Activated CD4-positive, alpha-beta T cell treated with anti-CD3 and anti-CD28 coated beads for 48 hours (primary cell): ENCODE data around the gene MARCHF10.
"Not testable (repeated sequence)": the region's sequence is repeated elsewhere in the genome, so short reads cannot be mapped to it uniquely, and the experiment has no call there.

ENCODE experiments used
- DNase-seq: peaks from one replicate; pipeline ENCODE4 v3.0.0-alpha.2; 2020

The MARCHF10 gene, protein sequence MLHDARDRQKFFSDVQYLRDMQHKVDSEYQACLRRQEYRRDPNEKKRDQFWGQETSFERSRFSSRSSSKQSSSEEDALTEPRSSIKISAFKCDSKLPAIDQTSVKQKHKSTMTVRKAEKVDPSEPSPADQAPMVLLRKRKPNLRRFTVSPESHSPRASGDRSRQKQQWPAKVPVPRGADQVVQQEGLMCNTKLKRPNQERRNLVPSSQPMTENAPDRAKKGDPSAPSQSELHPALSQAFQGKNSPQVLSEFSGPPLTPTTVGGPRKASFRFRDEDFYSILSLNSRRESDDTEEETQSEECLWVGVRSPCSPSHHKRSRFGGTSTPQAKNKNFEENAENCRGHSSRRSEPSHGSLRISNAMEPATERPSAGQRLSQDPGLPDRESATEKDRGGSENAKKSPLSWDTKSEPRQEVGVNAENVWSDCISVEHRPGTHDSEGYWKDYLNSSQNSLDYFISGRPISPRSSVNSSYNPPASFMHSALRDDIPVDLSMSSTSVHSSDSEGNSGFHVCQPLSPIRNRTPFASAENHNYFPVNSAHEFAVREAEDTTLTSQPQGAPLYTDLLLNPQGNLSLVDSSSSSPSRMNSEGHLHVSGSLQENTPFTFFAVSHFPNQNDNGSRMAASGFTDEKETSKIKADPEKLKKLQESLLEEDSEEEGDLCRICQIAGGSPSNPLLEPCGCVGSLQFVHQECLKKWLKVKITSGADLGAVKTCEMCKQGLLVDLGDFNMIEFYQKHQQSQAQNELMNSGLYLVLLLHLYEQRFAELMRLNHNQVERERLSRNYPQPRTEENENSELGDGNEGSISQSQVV

DNA sequence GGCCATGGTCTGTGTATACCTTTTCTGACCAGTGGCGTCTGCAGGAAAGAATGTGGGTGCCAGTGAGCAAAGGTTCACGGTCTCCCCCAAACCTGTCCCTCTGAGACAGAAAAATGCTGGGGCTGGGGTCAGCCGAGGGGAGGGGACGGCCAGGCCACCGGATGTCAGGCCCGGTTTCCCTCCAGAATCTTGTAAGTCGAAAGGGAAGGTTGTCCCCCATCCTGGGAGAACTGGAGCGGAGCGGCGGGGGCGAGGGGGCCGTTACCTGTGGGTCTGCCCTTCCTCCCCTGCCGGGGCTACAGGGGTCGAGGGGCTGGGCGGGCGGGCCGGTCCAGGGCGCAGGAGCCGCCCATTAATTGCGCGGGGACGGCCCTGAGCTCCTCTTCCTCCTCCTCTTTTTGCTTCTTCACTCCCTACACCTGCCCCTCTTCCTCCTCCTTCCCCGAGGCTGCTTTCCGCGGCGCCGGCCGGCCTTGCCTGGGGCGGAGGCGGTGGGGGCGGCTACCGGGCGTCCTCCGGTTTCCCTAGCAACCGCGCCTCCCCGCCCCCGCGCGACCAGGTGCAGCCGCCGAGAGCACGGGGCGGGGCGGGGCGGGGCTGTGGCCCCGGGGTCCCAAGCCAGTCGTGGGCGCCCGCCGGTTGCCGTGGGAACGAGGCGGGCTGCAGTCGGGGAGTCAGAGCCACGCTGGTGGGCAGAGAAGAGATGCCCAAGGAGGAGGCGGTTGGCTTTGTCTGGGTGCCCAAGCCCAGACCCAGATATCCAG, at the start of gene MARCHF10:
Gene MARCHF10, minus strand, starts transcription at position 503 of the 764 bp plus-strand sequence. CDS start 6,579 bp downstream, outside the sequence.
- DNase-seq: peak; percentile 43

DNA sequence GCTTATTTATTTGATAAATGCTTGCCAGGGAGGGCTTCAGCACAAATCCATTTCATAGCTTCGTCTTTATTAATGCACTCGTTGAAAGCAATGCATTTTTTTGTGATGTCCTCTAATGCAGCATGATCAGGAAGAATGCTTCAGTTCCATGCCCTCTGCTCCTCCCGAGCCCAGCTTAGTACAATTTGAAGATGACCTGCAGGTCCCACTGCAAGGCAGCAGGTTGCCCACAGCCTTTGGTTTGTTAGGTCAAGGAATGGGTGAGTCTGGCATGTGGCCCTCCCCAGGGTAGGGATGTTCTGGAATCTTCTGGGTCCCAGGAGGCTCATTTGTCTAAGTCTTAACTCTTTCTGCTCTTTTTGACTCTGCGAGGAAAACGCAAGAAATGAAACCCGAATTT, 49.4 kb upstream of the MARCHF10 start:
- DNase-seq: no peak

DNA sequence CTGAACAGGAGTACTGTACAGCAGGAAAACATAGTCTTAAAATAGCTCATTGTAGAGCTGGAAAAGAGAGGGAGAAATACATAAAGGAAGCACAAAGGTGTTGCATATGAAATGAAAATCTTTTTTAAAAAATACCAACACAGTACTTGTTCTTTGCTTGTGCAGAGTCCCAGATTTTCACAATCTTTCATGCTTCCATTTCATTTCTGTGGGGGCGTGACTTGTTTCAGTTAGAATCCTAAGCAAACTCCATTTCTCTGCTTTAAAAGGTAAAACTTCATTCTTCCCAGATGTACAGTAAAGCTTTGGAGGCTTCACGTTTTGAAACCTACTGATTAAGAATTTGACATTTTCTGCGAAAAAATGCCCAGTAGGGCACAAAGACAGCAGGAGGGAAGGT, 48.5 kb upstream of the MARCHF10 start:
- DNase-seq: no peak

DNA sequence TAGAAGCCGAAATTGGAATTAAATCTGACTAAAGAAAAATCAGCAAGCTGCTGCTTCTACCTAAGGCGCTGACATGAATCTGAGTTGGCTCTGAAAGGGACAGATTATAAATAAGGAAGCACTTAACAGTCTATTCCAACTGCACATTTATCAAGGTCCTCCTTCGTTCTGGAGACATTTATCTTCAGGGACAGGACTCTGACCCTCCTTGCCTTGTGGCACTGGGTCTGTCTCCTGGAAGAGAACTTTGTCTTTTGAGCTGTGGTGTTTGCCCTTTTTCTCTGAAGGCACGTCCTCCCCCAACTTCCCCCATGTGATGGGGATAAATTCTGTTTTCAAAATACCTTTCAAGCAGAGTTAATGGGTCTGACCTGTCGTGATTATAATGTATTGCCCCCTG, 47.0 kb upstream of the MARCHF10 start:
- DNase-seq: no peak

DNA sequence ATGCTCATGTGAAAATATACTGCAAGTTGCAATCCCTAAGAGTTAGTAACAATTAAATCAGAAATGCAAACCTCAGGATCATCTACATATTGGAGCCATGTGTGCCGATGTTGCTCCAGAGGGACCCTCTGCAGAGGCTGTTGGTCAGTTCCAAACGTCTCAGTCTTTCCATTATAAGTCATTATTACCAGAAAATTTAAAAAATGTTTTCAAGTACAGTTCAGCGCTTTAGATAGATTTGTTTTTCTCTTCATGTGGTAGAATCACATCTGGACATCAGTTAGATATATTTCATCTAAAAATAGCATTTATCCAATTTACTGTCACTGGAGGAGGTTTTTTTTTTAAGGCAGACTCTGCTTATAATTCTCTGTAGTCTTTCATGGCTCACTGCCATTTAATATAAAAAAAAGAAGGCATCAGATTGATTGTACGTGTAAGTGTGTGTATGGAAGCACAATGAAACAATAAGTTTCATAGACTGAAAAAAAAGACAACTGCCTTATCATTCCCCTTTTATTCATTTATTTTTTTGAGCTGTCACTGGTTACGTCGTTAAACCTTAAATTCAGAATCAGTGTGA, 46.1 kb upstream of the MARCHF10 start:
- DNase-seq: no peak

DNA sequence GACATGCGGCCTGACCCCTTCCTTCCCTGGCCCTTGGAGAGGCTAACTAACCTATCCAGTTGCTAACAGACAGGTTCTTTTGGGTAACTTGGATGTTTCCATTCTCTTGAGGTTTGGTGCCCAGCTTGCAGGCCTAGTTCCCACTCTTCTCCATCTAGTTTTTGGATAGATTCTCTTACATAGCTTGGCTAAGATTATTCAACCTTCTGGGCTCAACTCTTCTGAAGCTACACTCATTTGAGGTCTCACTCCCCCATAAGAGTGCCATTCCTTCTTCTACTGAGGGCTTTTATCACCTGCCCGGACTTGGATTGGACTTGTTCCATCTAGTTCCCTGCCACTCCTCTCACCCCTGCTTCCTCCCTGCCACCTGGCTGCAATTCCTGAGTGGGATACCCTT, 44.1 kb upstream of the MARCHF10 start:
- DNase-seq: no peak

DNA sequence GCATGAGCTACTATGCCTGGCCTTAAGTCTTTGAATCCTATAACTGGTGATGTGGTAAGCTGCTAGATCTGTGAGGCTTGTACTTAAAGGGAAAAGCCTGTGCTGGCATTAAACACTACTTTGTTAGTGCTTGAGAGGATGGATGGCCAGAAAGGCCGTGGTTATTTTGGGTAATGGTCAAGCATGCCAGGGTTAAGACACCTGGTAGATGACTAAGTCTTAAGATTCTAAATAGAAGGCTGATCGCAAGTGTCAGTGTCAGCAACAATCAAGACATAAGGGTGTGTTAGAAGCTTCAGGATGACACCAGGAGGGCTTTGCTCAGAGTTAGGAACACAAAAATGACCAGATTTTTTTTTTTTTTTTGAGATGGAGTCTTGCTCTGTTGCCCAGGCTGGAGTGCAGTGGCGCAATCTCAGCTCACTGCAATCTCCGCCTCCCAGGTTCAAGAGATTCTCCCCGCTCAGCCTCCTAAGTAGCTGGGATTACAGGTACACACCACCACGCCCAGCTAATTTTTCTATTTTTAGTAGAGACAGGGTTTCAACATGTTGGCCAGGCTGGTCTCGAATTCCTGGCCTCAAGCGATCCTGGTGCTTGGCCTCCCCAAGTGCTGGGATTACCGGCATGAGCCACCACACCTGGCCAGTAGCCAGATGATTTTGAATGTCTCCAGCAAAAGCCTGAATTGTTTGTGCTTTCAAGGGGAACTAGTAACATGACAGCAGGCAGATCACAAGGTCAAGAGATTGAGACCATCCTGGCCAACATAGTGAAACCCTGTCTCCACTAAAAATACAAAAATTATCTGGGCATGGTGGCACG, 41.7 kb upstream of the MARCHF10 start:
- DNase-seq: not testable (repeated sequence)

DNA sequence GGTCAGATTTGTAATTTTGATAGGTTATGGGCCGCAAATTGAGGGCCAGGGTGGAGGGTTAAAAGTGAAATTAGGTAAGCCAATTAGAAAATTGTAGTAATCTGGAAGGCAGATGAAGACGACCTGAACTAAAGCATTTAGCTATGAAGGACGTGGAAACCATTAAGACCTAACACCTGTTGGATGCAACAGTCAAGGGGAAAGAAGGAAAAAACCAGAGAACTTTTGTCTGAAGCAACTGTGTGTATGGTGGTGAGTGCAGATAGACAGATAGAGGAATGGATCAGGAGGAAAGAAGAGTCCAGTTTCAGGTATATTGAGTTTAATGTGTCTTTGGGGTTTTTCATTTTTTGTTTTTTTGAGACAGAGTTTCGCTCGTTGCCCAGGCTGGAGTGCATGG, 40.2 kb upstream of the MARCHF10 start:
- no peak for DNase-seq

DNA sequence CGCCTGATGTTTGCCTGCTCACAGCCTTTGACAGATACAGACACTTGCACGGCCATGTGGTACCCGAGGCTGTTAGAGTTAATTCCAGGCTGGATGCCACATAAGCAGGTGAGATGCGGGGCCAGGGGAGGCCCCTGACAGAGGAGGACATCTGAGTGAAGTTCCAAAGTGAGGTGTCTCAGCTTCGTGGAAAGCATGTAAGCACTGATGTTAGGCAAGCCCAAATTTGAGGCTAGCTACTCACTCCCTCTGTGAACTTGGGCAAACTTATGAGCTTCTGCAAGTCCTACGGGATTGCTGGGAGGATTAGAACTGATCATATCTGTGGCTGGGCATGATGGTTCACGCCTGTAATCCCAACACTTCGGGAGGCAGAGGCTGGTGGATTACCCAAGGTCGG, 39.3 kb upstream of the MARCHF10 start:
- DNase-seq: no peak

DNA sequence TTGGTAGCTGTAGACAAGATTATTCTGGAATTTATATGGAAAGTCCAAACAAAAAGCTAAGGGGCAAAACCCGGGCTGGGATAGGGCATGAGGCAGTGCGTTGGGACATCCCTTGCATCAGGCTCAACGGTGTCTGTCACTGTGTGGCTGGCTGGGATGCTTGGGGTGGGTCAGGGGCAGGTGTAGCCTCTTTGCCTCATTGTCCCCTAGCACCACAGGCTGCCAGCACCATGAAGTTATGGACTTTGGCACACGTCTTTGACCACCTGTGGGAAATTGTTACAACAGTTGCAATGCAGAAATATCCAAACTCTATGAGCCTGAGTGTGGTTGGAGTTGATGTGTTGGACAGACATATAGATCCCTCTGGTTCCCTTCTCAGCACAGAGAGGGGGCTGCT, 32.8 kb upstream of the MARCHF10 start:
- no peak for DNase-seq

DNA sequence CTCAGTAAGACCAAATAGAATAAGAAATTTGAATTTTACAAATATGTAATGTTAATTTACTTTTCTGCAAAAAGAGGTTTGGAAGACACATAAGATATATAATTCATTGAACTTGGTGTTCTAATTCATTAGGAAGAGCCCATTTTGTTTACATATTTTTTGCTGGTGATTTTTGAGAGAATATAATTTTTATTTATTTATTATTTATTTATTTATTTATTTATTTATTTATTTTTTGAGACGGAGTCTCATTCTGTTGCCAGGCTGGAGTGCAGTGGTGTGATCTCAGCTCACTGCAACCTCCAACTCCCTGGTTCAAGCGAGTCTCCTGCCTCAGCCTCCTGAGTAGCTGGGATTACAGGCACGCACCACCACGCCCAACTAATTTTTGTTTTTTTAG, 25.7 kb upstream of the MARCHF10 start:
- DNase-seq: not testable (repeated sequence)

DNA sequence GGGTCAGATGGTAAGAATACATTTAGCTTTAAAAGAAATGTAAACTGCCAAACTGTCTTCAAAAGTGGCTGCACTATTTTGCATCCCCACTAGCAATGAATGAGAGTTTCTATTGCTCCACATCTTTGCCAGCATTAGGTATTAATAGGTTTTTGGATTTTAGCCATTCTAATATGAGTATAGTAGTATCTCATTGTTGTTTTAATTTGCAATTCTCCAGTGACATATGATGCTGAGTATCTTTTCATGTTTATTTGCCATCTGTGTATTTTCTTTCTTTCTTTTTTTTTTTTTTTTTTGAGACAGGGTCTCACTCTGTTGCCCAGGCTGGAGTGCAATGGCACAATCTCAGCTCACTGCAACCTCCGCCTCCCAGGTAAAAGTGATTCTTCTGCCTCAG, 24.3 kb upstream of the MARCHF10 start:
- no peak for DNase-seq

DNA sequence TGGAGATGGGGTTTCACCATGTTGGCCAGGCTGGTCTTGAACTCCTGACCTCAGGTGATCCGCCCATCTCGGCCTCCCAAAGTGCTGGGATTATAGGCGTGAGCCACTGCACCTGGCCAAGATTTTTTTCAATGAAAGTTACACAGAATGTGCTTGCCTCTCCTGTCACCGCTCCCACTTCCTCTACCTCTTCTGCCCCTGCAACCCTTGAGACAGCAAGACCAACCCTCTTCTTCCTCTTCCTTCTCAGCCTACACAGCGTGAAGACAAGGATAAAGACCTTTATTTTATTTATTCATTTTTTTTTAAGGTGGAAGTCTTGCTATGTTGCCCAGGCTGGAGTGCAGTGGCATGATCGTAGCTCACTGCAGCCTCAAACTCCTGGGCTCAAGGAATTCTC, 23.0 kb upstream of the MARCHF10 start:
- DNase-seq: not testable (repeated sequence)

DNA sequence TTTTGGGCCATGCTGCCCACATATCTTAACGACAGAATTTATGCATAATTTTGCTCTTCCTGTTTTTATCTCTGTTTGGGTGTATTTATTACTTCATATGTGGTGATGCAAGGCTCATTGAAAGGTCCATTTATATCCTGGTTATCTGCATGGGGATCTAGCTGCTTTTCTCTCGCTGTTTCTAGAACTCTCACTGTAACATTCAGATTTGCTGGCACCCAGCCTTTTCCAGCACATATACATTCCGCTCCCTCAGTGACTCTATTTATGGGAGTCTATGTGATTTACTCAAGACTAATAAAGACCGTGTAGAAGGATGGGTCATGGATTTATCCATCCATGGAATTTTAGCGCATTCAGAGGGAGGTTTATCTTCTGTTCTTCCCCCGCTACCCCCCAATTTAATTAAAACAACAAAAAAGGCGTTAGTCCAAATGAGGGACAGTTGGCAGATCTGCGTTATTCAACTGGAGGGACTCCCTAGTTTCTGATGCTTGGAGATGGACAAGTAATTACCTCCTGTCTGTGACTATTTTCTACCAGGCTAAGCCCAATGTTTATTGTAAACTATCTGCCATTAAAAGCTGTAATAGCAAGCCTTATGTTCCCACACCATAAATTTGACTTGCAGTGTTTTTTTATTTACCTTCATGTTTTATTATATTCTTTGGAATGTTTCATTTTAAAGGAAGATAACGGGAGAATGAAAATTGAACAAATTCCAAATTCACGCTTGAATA, 19.8 kb upstream of the MARCHF10 start:
- no peak for DNase-seq

DNA sequence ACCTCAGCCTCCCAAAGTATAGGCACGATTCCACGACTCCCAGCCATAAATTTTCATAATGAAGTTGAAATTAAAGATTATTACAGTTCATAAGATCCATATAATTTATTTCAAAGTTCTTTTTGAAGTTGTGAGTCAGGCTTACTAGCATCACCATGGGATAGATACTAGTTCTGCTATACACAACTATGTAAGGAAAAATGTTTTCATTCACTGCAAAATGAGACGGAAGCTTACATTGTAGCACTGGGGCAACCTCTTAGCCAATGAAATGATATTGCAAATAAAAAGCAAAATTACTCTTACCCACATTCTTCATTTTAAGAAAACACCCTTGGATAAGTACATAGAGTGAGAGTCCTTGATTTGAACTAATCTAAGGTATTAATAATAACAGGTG, 18.8 kb upstream of the MARCHF10 start:
- DNase-seq: no peak

DNA sequence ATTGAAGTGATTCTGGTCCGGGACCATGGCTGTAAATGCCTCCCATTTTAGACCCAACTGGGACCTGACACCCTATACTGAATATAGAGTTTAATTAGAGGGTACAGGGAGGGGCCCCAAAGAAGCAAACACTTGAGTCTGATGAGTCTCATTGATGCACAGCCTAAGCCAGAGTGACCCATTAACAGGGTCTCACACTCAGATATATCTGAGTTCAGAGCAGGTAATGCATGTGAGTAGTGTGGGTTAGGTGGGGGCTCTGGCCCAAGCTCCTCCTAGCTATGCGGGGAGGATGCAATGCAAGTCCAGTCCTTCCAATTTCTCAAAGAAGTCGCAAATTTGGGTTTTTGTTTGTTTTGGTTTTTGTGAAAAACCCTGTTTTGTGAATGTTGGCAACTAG, 17.1 kb upstream of the MARCHF10 start:
- no peak for DNase-seq

DNA sequence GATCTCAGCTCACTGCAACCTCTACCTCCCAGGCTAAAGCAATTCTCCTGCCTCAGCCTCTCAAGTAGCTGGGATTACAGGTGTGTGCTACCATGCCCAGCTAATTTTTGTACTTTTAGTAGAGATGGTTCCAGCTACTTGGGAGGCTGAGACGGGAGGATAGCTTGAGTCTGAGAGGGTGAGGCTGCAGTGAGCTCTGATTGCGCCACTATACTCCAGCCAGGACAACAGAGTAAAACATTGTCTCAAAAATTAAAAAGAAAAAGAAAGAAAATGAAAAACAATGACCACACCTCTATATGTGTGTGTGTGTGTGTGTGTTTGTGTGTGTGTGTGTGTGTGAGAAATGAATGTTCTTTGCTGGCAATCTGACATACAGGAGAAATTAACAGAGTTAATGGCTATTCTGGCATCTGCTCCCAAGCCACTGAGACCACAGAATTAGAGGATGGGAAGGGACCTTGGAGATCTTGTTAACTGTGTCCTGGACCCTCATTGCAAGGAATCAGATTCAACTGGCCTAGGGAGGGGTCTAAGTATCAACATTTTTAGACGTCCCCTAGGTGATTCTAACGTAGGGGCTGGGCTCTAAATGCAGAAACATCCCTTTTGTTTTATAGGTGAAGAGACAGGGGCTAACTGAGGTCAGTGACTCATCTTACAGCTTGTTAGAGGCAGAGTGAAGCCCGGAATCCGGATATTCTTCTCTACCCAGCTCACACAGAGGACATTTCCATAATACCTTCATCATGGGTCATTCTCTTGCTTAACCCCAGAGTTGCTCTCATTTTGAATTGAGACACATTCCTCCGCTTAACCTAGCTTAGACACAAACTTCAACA, 16.4 kb upstream of the MARCHF10 start:
- DNase-seq: no peak

DNA sequence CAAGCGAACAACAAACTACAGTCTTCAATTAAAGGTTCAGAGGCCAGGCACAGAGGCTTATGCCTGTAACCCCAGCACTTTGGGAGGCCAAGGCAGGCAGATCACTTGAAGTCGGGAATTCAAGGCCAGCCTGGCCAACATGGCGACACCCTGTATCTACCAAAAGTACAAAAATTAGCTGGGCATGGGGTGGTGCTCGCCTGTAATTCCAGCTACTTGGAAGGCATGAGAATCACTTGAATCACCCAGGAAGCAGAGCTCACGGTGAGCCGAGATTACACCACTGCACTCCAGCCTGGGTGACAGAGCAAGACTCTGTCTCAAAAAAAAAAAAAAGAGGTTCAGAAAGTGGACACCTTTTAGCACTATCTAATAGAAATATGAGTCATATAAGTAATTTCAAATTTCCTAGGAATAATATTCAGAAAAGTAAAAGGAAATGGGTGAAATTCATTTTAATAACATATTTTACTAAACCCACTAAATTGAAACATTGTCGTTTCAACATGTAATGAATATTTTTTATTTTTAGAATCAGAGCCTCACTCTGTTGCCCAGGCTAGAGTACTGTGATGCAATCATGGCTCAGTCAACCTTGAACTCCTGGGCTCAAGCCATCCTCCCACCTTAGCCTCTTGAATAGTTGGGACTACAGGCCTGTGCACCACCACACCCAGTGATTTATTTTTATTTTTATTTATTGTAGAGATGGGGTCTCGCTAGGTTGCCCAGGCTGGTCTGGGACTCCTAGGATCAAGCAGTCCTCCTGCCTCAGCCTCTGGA, 15.2 kb upstream of the MARCHF10 start:
- DNase-seq: no peak

DNA sequence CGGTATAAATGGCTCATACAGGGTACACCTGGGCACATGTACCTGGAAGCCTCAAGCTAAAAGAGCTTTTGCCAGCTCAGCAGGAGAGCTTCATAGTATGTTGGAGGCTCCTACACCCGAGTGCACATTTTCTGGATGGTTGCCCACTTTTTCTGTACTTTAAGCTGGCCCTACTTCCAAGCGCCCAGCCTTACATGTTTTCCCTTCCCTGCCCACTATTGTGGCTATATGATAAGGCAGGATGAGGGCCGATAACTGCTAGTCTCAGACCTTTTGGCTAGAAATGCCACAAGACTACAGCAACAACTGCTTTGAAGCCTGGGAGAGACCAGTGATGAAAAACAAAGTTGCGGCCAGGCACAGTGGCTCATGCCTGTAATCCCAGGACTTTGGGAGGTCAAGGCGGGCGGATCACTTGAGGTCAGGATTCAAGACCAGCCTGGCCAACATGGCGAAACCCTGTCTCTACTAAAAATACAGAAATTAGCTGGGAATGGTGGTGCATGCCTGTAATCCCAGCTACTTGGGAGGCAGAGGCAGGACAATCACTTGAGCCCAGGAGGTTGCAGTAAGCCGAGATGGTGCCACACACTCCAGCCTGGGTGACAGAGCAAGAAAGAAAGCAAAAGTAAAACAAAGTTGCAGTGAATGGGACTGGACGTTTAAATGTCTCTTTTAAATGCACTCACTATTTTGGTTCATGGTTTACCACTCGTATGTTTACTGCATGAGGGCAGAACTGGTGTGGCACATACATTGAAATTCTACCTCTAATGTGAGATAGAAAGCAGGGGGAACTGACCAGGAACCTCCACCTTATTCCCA, 14.2 kb upstream of the MARCHF10 start:
- DNase-seq: no peak
